H1 (cell line): Measurements from ENCODE around the gene RTN3. TPM values are rescaled to one million over a fixed set of nuclear protein-coding genes. Genes with fewer than 3 reads are reported as not detected.

ENCODE experiments used
- CTCF ChIA-PET: fragments of 300-600 bp; sonication (Branson Sonifier 250); formaldehyde crosslinking; loops from one replicate; lab custom pipeline; 2021; ENCODE audit not compliant: partially characterized antibody; lab: Charles Lee
- POLR2A ChIA-PET: fragments of 300-600 bp; sonication (Branson Sonifier 250); formaldehyde crosslinking; loops from one replicate; lab custom pipeline; 2021; ENCODE audit warnings: inconsistent platforms; ENCODE audit not compliant: partially characterized antibody; lab: Charles Lee
- DNase-seq, 2 experiments: peaks; one replicate each; pipeline versions ENCODE4 v3.0.0 to v3.0.0-alpha.2; 2010 to 2022; ENCODE audit warnings: low spot score in 2 of 2, low read depth in 1 of 2, mixed read lengths in 1 of 2
- FAIRE-seq: peaks from 2 replicates; lab custom pipeline; 2011; peaks lifted over from hg19 to GRCh38; lab: Jason Lieb, UNC
- H2AFZ ChIP-seq: 2 replicates; pipeline ENCODE4 v1.8.1; 2012; ENCODE audit warnings: low read length, inconsistent platforms
- H2AK5ac ChIP-seq: 2 replicates; pipeline ENCODE4 v1.6.1; 2013; ENCODE audit warnings: low read depth, low read length
- H2BK120ac ChIP-seq: replicated peaks from 2 replicates; pipeline ENCODE3; 2013; ENCODE audit warnings: low read depth, low read length, inconsistent platforms
- H2BK12ac ChIP-seq: 2 replicates; pipeline ENCODE4 v1.6.1; 2013; ENCODE audit warnings: low read depth, low read length
- H2BK15ac ChIP-seq: 2 replicates; pipeline ENCODE4 v1.6.1; 2013; ENCODE audit warnings: low read length
- H2BK20ac ChIP-seq: 2 replicates; pipeline ENCODE4 v1.6.1; 2013; ENCODE audit warnings: low read length
- H2BK5ac ChIP-seq: 2 replicates; pipeline ENCODE4 v1.6.1; 2013; ENCODE audit warnings: low read depth, low read length
- H3K14ac ChIP-seq: 2 replicates; pipeline ENCODE4 v1.6.1; 2013; ENCODE audit warnings: inconsistent platforms; ENCODE audit not compliant: insufficient read length
- H3K18ac ChIP-seq: 2 replicates; pipeline ENCODE4 v1.6.1; 2013; ENCODE audit warnings: low read length; ENCODE audit errors: extremely low read depth
- H3K23ac ChIP-seq: 2 replicates; pipeline ENCODE4 v1.6.1; 2013; ENCODE audit warnings: inconsistent platforms; ENCODE audit not compliant: insufficient read length
- H3K23me2 ChIP-seq: 2 replicates; pipeline ENCODE4 v1.6.1; 2013; ENCODE audit warnings: low read depth, low read length
- H3K27ac ChIP-seq: 2 replicates; pipeline ENCODE4 v1.6.1; 2011; ENCODE audit warnings: low read depth, low read length, inconsistent platforms
- H3K27me3 ChIP-seq, 4 experiments: replicated peaks in 1 of 4; 1 replicate in 1 of 4; 2 replicates in 3 of 4; pipeline versions ENCODE4 v1.6.1 to v1.8.1; 2011 to 2013; ENCODE audit warnings: low read length in 3 of 4, mild to moderate bottlenecking in 3 of 4, inconsistent platforms in 2 of 4, mixed read lengths in 2 of 4, moderate library complexity in 1 of 4; ENCODE audit not compliant: control insufficient read depth in 3 of 4, insufficient read depth in 3 of 4; ENCODE audit errors: extremely low read depth in 1 of 4
- H3K36me3 ChIP-seq, 4 experiments: 2 replicates each; pipeline versions ENCODE4 v1.6.1 to v1.8.1; 2011 to 2013; ENCODE audit warnings: mild to moderate bottlenecking in 4 of 4, low read length in 3 of 4, moderate library complexity in 2 of 4, control low read depth in 1 of 4, inconsistent platforms in 1 of 4; ENCODE audit not compliant: insufficient read depth in 4 of 4, control insufficient read depth in 2 of 4
- H3K4ac ChIP-seq: replicated peaks from 2 replicates; pipeline ENCODE3; 2013; ENCODE audit warnings: low read length, low read depth, mixed read lengths, inconsistent platforms; ENCODE audit not compliant: insufficient read length
- H3K4me1 ChIP-seq, 4 experiments: replicated peaks in 1 of 4; 1 replicate in 1 of 4; 2 replicates in 3 of 4; pipeline versions ENCODE4 v1.6.1 to v1.8.1; 2011 to 2013; ENCODE audit warnings: low read length in 3 of 4, inconsistent platforms in 2 of 4, mixed read lengths in 1 of 4; ENCODE audit not compliant: insufficient read depth in 4 of 4, control insufficient read depth in 3 of 4
- H3K4me2 ChIP-seq, 2 experiments: 2 replicates each; pipeline versions ENCODE4 v1.6.1 to v1.8.1; 2011 to 2013; ENCODE audit warnings: low read depth in 2 of 2, low read length in 2 of 2, control low read depth in 1 of 2, inconsistent platforms in 1 of 2, mild to moderate bottlenecking in 1 of 2; ENCODE audit not compliant: insufficient read depth in 1 of 2
- H3K4me3 ChIP-seq, 4 experiments: fragments of 200-600, 300-600 bp in 1 of 4; sonication (generic), shearing (Covaris generic), sonication (Bioruptor Twin) in 1 of 4; 2 replicates each; pipeline versions ENCODE4 v1.5.1 to v1.8.1; 2011 to 2016; ENCODE audit warnings: low read length in 4 of 4, low read depth in 3 of 4, control low read depth in 2 of 4, inconsistent platforms in 2 of 4, mild to moderate bottlenecking in 2 of 4, mixed read lengths in 1 of 4, moderate library complexity in 1 of 4; ENCODE audit not compliant: insufficient read depth in 2 of 4; ENCODE audit errors: extremely low read depth in 1 of 4
- H3K56ac ChIP-seq: replicated peaks from 2 replicates; pipeline ENCODE3; 2013; ENCODE audit warnings: low read depth, mild to moderate bottlenecking, mixed read lengths, low read length, inconsistent platforms; ENCODE audit not compliant: insufficient read length
- H3K79me1 ChIP-seq: 2 replicates; pipeline ENCODE4 v1.6.1; 2013; ENCODE audit warnings: low read depth, low read length, control low read depth
- H3K79me2 ChIP-seq, 2 experiments: 2 replicates each; pipeline versions ENCODE4 v1.6.1 to v1.8.1; 2012 to 2013; ENCODE audit warnings: low read length in 2 of 2, mild to moderate bottlenecking in 2 of 2, inconsistent platforms in 1 of 2; ENCODE audit not compliant: insufficient read depth in 2 of 2, control insufficient read depth in 1 of 2
- H3K9ac ChIP-seq, 4 experiments: replicated peaks in 1 of 4; 1 replicate in 1 of 4; 2 replicates in 3 of 4; pipeline versions ENCODE4 v1.6.1 to v1.8.1; 2011 to 2013; ENCODE audit warnings: low read depth in 3 of 4, low read length in 3 of 4, control low read depth in 2 of 4, mild to moderate bottlenecking in 2 of 4, moderate library complexity in 2 of 4, inconsistent platforms in 1 of 4; ENCODE audit errors: extremely low read depth in 1 of 4
- H3K9me3 ChIP-seq, 2 experiments: 2 replicates each; pipeline versions ENCODE4 v1.6.1 to v1.8.1; 2012 to 2013; ENCODE audit warnings: mild to moderate bottlenecking in 2 of 2, moderate library complexity in 2 of 2, control low read depth in 1 of 2, inconsistent platforms in 1 of 2, low read depth in 1 of 2, low read length in 1 of 2, mixed read lengths in 1 of 2; ENCODE audit not compliant: insufficient read depth in 2 of 2
- H4K20me1 ChIP-seq, 2 experiments: replicated peaks in 1 of 2; 2 replicates each; pipeline versions ENCODE3 to v1.8.1; 2011 to 2013; ENCODE audit warnings: inconsistent platforms in 2 of 2, low read length in 2 of 2, mild to moderate bottlenecking in 1 of 2; ENCODE audit not compliant: insufficient read depth in 2 of 2, control insufficient read depth in 1 of 2
- H4K5ac ChIP-seq: 2 replicates; pipeline ENCODE4 v1.6.1; 2013; ENCODE audit warnings: low read length, low read depth, mixed read lengths, inconsistent platforms; ENCODE audit not compliant: insufficient read length
- H4K8ac ChIP-seq: 2 replicates; pipeline ENCODE4 v1.8.0; 2013; ENCODE audit warnings: mild to moderate bottlenecking, moderate library complexity, low read length, inconsistent platforms; ENCODE audit not compliant: insufficient read depth; ENCODE audit errors: extremely low read depth
- H4K91ac ChIP-seq: replicated peaks from 2 replicates; pipeline ENCODE3; 2013; ENCODE audit warnings: low read length, mixed read lengths, inconsistent platforms; ENCODE audit not compliant: insufficient read length
- TBP ChIP-seq: IDR thresholded peaks from 2 replicates; pipeline ENCODE4 v1.6.1; 2011; ENCODE audit warnings: low read depth, low read length, improper control_type of control experiment
- polyA plus RNA-seq, 7 experiments: library from polyadenylated mRNA; depleted of rRNA in 3 of 7; stranded (reverse) in 5 of 7; unstranded in 2 of 7; fragments of >200 nt in 5 of 7; fragments of 200-250 nt in 2 of 7; gene quantifications; 1 replicate in 5 of 7; 2 replicates in 1 of 7; 4 replicates in 1 of 7; pipeline versions ENCODE4 v1.2.1 to v1.2.3, GENCODE V29; 2011 to 2013; ENCODE audit warnings: missing spikeins in 2 of 7, mixed read lengths in 2 of 7
- total RNA-seq: library from RNA; stranded (reverse); fragmentation: NEBNext Ultra II Directional; extraction: Animal tissue kit (Norgen Biotek cat#: 25700); gene quantifications from 2 replicates; pipeline ENCODE4 v1.2.1, GENCODE V29; 2021

RTN3 gene
- total and polyA plus RNA-seq, 2 of the 8 experiments (the other 6 are each of a cell fraction or from before 2014, with no cell fraction given), result 160 to 203 TPM

GRCh38 chr11:63641727-63642126 is 39.6 kb upstream of the RTN3 start:
- peaks cover 0 to 34% (median 14%) of the 10 kb centered on the region in 4 experiments for H3K36me3 ChIP-seq
- H3K79me2 ChIP-seq, result no peaks in the 10 kb centered on the region
- H2BK15ac ChIP-seq, result no peak overlapping the region
- H3K9me3 ChIP-seq, result no peaks in the 10 kb centered on the region
- H3K56ac ChIP-seq, result no peak overlapping the region
- POLR2A ChIA-PET, result no interaction called here
- no peak overlapping the region for H4K8ac ChIP-seq
- H3K23me2 ChIP-seq, result no peaks in the 10 kb centered on the region
- H3K23ac ChIP-seq, result no peak overlapping the region
- no peak overlapping the region for H2BK12ac ChIP-seq
- no peak overlapping the region for H4K5ac ChIP-seq
- no peaks in the 10 kb centered on the region for H4K20me1 ChIP-seq
- H4K91ac ChIP-seq, result no peak overlapping the region
- CTCF ChIA-PET, result interaction anchor here (0.6 to 1.5 kb wide), 4 partner anchors 66 to 784 kb away, joined by 3 to 7 read pairs (median 3); no protein-coding TSS in a partner anchor
- no peaks in the 10 kb centered on the region for H3K27me3 ChIP-seq
- H3K18ac ChIP-seq, result no peak overlapping the region
- no peak overlapping the region; a peak in 1 of 7 replicates for H3K9ac ChIP-seq
- no peak overlapping the region for H3K14ac ChIP-seq
- H3K4me2 ChIP-seq, result no peak overlapping the region
- FAIRE-seq (no peak), DNase-seq (no peak)
- no peak overlapping the region for H2BK20ac ChIP-seq
- H3K4me1 ChIP-seq, result no peaks in the 10 kb centered on the region
- H3K4me3 ChIP-seq, result no peak overlapping the region
- no peaks in the 10 kb centered on the region for H3K79me1 ChIP-seq
- no peak overlapping the region for H2AFZ ChIP-seq
- H3K27ac ChIP-seq, result no peak overlapping the region
- no peak overlapping the region for H2BK120ac ChIP-seq
- H3K4ac ChIP-seq, result no peak overlapping the region
- no peak overlapping the region for H2AK5ac ChIP-seq
- H2BK5ac ChIP-seq, result no peak overlapping the region
- no peak for TF ChIP-seq TBP
